Measurements from ENCODE around the gene CLDN1. TPM values are rescaled to one million over a fixed set of nuclear protein-coding genes. Genes with fewer than 3 reads are reported as not detected.

The CLDN1 gene
- total RNA-seq, 1 experiment from 2014 or later: 1.0 TPM

GRCh38 chr3:190345878-190346277, 23.6 kb upstream of the CLDN1 start:
- Histone ChIP-seq H2AK5ac (ENCODE audit: insufficient read length, low read length) (no peak overlapping the region), H4K8ac (replicated peaks; ENCODE audit: insufficient read length, low read depth, low read length) (no peak overlapping the region), H3K79me1 (ENCODE audit: insufficient read depth, low read depth, low read length, poor library complexity, severe bottlenecking) (no peaks in the 10 kb centered on the region), H3K9me3 (ENCODE audit: control insufficient read depth, low read depth, low read length) (no peaks in the 10 kb centered on the region), H3K4me1 (ENCODE audit: insufficient read depth, low read length) (no peaks in the 10 kb centered on the region), H4K5ac (ENCODE audit: insufficient read length, low read depth, low read length) (no peak overlapping the region), H3K9ac (ENCODE audit: extremely low read depth, insufficient read length, low read length) (no peak overlapping the region), H4K91ac (ENCODE audit: insufficient read length, low read depth, low read length) (no peak overlapping the region), H3K23ac (ENCODE audit: insufficient read length, low read depth, low read length) (no peak overlapping the region), H3K4ac (ENCODE audit: low read depth, low read length) (no peak overlapping the region), H3K4me2 (ENCODE audit: insufficient read depth, insufficient read length, low read length) (no peak overlapping the region), H3T11ph (ENCODE audit: low read length) (peak overlapping the region; percentile 12), H3K79me2 (ENCODE audit: insufficient read depth, low read length) (no peaks in the 10 kb centered on the region), H2BK120ac (ENCODE audit: low read depth, low read length, poor library complexity, severe bottlenecking) (no peak overlapping the region), H3K27me3 (ENCODE audit: insufficient read depth, low read length) (no peaks in the 10 kb centered on the region), H3K23me2 (ENCODE audit: insufficient read length, low read depth, low read length, poor library complexity, severe bottlenecking) (no peaks in the 10 kb centered on the region), H2BK15ac (ENCODE audit: low read depth, low read length) (no peak overlapping the region; the same call in 1 of the 2 replicates), H3K14ac (ENCODE audit: insufficient read depth, low read length) (no peak overlapping the region), H2BK20ac (ENCODE audit: low read depth, low read length, poor library complexity, severe bottlenecking) (no peak overlapping the region), H2AFZ (ENCODE audit: low read length) (no peak overlapping the region), H3K56ac (ENCODE audit: insufficient read length, low read depth, low read length) (no peak overlapping the region), H2BK12ac (ENCODE audit: insufficient read length, low read depth, low read length) (no peak overlapping the region), H3K27ac (ENCODE audit: insufficient read length, low read depth, low read length) (no peak overlapping the region), H3K18ac (ENCODE audit: insufficient read length, low read depth, low read length) (no peak overlapping the region), H2BK5ac (ENCODE audit: insufficient read length, low read length) (no peak overlapping the region), H4K20me1 (ENCODE audit: control insufficient read depth, insufficient read depth, insufficient read length) (no peaks in the 10 kb centered on the region)
- H3K9me3 Mint-ChIP-seq: peaks cover 0 to 7% of the 10 kb centered on the region in 2 experiments; a peak in 2 of 5 replicates
- H3K27ac Mint-ChIP-seq: no peak overlapping the region; a peak in 1 of 7 replicates
- no peak for TF ChIP-seq CTCF (conservative IDR thresholded peaks at IDR 0.05)
- no peaks in the 10 kb centered on the region for H3K36me3 Mint-ChIP-seq (ENCODE audit: insufficient read depth in 1 of 3, low read depth in 3 of 3)
- H3K4me3 Mint-ChIP-seq: no peak overlapping the region
- no peak for DNase-seq
- WGBS (ENCODE audit: extremely low coverage, insufficient read length, low lambda C conversion rate): no CpG with 5 or more reads among the region's 4 CpGs
- H3K27me3 Mint-ChIP-seq (ENCODE audit: low read depth): no peaks in the 10 kb centered on the region
- H3K4me1 Mint-ChIP-seq: no peaks in the 10 kb centered on the region; a peak in 1 of 4 replicates

Measured in H9 (cell line).